HG02571 (cell line): ENCODE results near the gene TCF7L1.
"Not testable (repeated sequence)": the region's sequence is repeated elsewhere in the genome, so short reads cannot be mapped to it uniquely, and the experiment has no call there.

ENCODE experiments used
- ATAC-seq: cut with Tn5 transposase; IDR thresholded peaks from one replicate; pipeline ENCODE4 v1.9.1; 2021; ENCODE audit warnings: mild to moderate bottlenecking, moderate library complexity; ENCODE audit not compliant: unreplicated experiment

The TCF7L1 gene

GRCh38 chr2:85342156-85342555 is 209.0 kb downstream of the TCF7L1 start:
- no peak for ATAC-seq

- not testable (repeated sequence) for ATAC-seq
Measured at GRCh38 chr2:85343207-85343895, 210.2 kb downstream of the TCF7L1 start.

GRCh38 chr2:85344356-85344954 is 211.3 kb downstream of the TCF7L1 start:
- ATAC-seq: no peak

- ATAC-seq: no peak
Measured at GRCh38 chr2:85347599-85347998, 214.4 kb downstream of the TCF7L1 start.

GRCh38 chr2:85353876-85354285 is 220.7 kb downstream of the TCF7L1 start:
- peak; percentile 19 for ATAC-seq

DNA sequence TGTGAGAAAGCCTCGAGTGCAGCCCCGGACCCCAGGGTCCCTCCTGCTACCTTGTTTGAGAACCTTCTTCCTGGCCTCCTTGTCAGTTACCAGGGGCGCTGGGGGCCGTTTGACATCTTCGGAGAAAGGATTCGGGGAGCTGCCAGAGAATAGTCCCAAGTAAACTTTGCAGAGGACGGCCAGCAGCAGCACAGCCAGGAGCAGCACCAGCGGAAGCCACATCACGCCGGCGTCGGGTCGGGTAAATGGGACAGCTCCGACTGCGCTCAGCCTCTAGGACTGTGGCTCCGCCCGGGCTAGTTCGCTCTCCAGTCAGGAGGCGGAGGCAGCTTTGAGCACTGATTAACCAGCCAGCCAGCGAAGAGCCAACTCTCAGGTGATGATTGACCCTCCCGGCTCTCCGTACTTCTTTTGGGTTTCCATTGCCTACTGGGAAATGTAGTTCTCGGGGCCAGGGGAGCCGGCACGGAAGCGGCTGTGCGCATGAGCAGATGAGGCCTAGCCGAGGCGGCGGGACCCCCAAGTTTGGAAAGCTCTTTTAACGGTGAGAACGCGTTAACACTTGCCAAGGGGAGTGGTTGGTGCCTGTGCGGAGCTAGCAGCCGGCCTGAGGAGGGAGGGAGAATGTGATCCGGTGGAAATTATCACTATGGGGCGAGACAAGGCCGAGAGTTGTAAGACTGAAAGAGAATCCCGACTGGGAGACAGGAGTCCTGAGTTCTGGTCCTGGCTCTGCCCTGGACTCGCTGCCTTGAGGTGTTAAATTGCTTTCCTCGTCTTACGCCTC is 221.3 kb downstream of the TCF7L1 start, which contains the start of the genes ELMOD3 and RETSAT:
ELMOD3 (plus strand) TSS at position 484 of the 787 bp plus-strand sequence. CDS start 2,430 bp downstream, outside the sequence.
RETSAT (minus strand) TSS at position 243 of the 787 bp plus-strand sequence; CDS start at position 222, 21 bp downstream.
- peak; percentile 95 for ATAC-seq

- ATAC-seq: peak; percentile 2
Measured at GRCh38 chr2:85355073-85355410, 221.8 kb downstream of the TCF7L1 start.

DNA sequence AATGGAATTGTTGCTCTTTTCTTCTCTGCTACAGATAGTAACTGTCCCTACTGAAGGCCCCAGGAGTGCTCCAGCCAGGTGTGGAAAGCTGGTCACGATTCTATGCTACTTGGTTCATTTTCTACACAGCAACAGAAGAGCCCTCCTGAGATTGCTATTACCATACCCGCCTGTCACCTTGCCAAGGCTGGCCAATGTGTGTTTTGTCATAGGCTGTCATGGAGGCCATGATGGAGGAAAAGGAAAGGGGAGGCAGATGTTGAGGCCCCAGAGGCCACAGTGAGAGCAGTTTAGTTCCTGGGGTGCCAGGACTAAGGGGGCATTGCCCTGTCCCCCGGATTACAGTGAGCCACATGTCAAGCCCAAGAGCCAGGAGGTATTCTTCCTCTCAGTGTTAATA is 222.3 kb downstream of the TCF7L1 start:
- no peak for ATAC-seq

DNA sequence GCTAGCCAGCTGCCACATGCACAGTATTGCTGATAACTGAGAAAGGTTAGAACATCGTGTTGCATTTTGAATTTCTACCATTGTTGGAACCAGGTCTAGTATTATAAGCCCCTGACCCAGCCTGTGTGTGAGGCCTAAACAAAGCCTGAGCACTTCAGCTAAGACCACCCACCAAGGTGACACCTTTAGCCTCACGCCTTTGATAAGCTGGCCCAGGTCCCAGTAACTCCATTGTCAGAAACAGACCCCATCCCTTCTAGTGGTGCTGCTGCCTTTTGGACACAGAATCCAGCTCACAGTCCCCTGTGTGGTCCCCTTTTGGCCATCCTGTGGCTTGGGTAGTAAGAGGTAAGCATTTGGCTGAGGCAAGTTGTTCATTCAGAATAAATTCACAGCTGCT is 223.0 kb downstream of the TCF7L1 start:
- ATAC-seq: no peak

DNA sequence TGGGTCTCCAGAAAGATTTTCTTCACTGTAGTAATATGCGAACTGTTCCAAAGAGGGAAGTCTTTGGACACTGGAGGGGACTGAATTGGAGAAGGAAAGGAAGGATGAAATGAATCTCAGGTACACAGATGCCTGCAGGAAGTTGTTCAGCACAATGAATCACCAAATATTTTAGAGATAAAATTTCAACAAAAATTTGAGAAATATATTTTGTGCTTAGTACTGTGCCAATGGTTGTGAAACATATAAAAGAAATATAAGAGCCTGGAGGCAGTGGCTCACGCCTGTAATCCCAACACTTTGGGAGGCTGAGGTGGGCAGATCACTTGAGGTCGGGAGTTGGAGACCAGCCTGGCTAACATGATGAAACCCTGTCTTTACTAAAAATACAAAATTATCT is 224.5 kb downstream of the TCF7L1 start:
- ATAC-seq: no peak
